HepG2 (cell line): ENCODE measurements around the gene NR2F1. TPM values are rescaled to one million over a fixed set of nuclear protein-coding genes. Genes with fewer than 3 reads are reported as not detected.

ENCODE experiments used
- AGO1 ChIP-seq: fragments of 200-400 bp; formaldehyde crosslinking; IDR thresholded peaks from 2 replicates; pipeline ENCODE4 v1.6.1; 2017; ENCODE audit warnings: mild to moderate bottlenecking, low read depth, low read length, moderate library complexity; ENCODE audit not compliant: poor library complexity, severe bottlenecking
- HOXA9 ChIP-seq: sonication (generic); formaldehyde crosslinking; IDR thresholded peaks from 2 replicates; pipeline ENCODE4 v1.8.1; 2022; ENCODE audit warnings: missing genetic modification reagents, mild to moderate bottlenecking, moderate library complexity, borderline replicate concordance
- KDM5B ChIP-seq: sonication (generic); formaldehyde crosslinking; IDR thresholded peaks from 2 replicates; pipeline ENCODE4 v1.4.0; 2020; ENCODE audit warnings: missing genetic modification reagents, mild to moderate bottlenecking, borderline replicate concordance
- MAF1 ChIP-seq: sonication (generic); formaldehyde crosslinking; IDR thresholded peaks from 2 replicates; pipeline ENCODE4 v1.5.0; 2020; ENCODE audit warnings: missing genetic modification reagents, borderline replicate concordance
- NFATC3 ChIP-seq: sonication (generic); formaldehyde crosslinking; IDR thresholded peaks from 2 replicates; pipeline ENCODE4 v1.5.1; 2020; ENCODE audit warnings: mild to moderate bottlenecking, missing genetic modification reagents
- NFIC ChIP-seq: IDR thresholded peaks from 2 replicates; pipeline ENCODE4 v1.6.1; 2012; ENCODE audit warnings: mild to moderate bottlenecking, low read length, inconsistent platforms
- NKX3-1 ChIP-seq: sonication (generic); formaldehyde crosslinking; IDR thresholded peaks from 2 replicates; pipeline ENCODE4 v1.5.0; 2020; ENCODE audit warnings: missing genetic modification reagents
- NR2F2 ChIP-seq: IDR thresholded peaks from 2 replicates; pipeline ENCODE4 v1.6.1; 2012; ENCODE audit warnings: low read depth, inconsistent platforms, borderline replicate concordance
- PLRG1 ChIP-seq: fragments of 450-650 bp; conservative IDR thresholded peaks from 2 replicates; pipeline ENCODE4 v1.6.1; 2016
- RORA ChIP-seq: sonication (generic); formaldehyde crosslinking; IDR thresholded peaks from 2 replicates; pipeline ENCODE4 v1.5.0; 2020; ENCODE audit warnings: mild to moderate bottlenecking, missing genetic modification reagents, moderate library complexity
- SOX13 ChIP-seq, 3 experiments: fragments of 450-650 bp in 1 of 3; sonication (generic) in 1 of 3; formaldehyde crosslinking in 1 of 3; IDR thresholded peaks in 2 of 3; conservative IDR thresholded peaks in 1 of 3; 2 replicates each; pipeline versions ENCODE4 v1.5.0 to v1.6.1; 2016 to 2020; ENCODE audit warnings: antibody characterized with exemption in 1 of 3, mild to moderate bottlenecking in 1 of 3, missing compliant biosample characterization in 1 of 3, missing genetic modification reagents in 1 of 3, moderate library complexity in 1 of 3
- SRSF9 ChIP-seq: fragments of 200-400 bp; formaldehyde crosslinking; IDR thresholded peaks from 2 replicates; pipeline ENCODE4 v1.6.1; 2018; ENCODE audit warnings: borderline replicate concordance, mild to moderate bottlenecking, low read depth, low read length; ENCODE audit not compliant: insufficient read depth, poor library complexity, severe bottlenecking
- TSC22D2 ChIP-seq: sonication (generic); formaldehyde crosslinking; IDR thresholded peaks from 2 replicates; pipeline ENCODE4 v1.5.1; 2020; ENCODE audit warnings: missing genetic modification reagents, mild to moderate bottlenecking, borderline replicate concordance
- ZBTB20 ChIP-seq: sonication (generic); formaldehyde crosslinking; IDR thresholded peaks from 2 replicates; pipeline ENCODE4 v1.8.1; 2023; ENCODE audit warnings: missing genetic modification reagents, low read depth, mild to moderate bottlenecking, borderline replicate concordance
- ZFP36L1 ChIP-seq: sonication (generic); formaldehyde crosslinking; IDR thresholded peaks from 2 replicates; pipeline ENCODE4 v1.8.0; 2022; ENCODE audit warnings: mild to moderate bottlenecking, missing genetic modification reagents, moderate library complexity
- ZFP90 ChIP-seq: sonication (generic); formaldehyde crosslinking; IDR thresholded peaks from 2 replicates; pipeline ENCODE4 v1.8.0; 2022; ENCODE audit warnings: missing genetic modification reagents, mild to moderate bottlenecking, inconsistent platforms, borderline replicate concordance
- ZNF180 ChIP-seq: sonication (generic); formaldehyde crosslinking; IDR thresholded peaks from 2 replicates; pipeline ENCODE4 v1.4.0; 2020; ENCODE audit warnings: low read depth, missing genetic modification reagents, borderline replicate concordance
- ZNF317 ChIP-seq: sonication (generic); formaldehyde crosslinking; IDR thresholded peaks from 2 replicates; pipeline ENCODE4 v1.5.0; 2020; ENCODE audit warnings: mild to moderate bottlenecking, missing genetic modification reagents
- ZNF496 ChIP-seq: sonication (generic); formaldehyde crosslinking; IDR thresholded peaks from 2 replicates; pipeline ENCODE4 v1.8.1; 2023; ENCODE audit warnings: mild to moderate bottlenecking, moderate library complexity, missing genetic modification reagents; ENCODE audit not compliant: insufficient replicate concordance
- ZNF556 ChIP-seq: sonication (generic); formaldehyde crosslinking; IDR thresholded peaks from 2 replicates; pipeline ENCODE4 v1.4.0; 2020; ENCODE audit warnings: mild to moderate bottlenecking, missing genetic modification reagents, borderline replicate concordance
- ZNF589 ChIP-seq: sonication (generic); formaldehyde crosslinking; conservative IDR thresholded peaks from 2 replicates; pipeline ENCODE4 v1.8.0; 2022; ENCODE audit warnings: mild to moderate bottlenecking, moderate library complexity, missing genetic modification reagents
- ZNF607 ChIP-seq: sonication (generic); formaldehyde crosslinking; IDR thresholded peaks from 2 replicates; pipeline ENCODE4 v1.5.1; 2020; ENCODE audit warnings: missing genetic modification reagents, mild to moderate bottlenecking, borderline replicate concordance
- ZNF644 ChIP-seq: IDR thresholded peaks from 2 replicates; pipeline ENCODE4 v1.6.1; 2016; ENCODE audit warnings: low read depth
- ZSCAN22 ChIP-seq: sonication (generic); formaldehyde crosslinking; IDR thresholded peaks from 2 replicates; pipeline ENCODE4 v1.4.0; 2020; ENCODE audit warnings: mild to moderate bottlenecking, missing genetic modification reagents
- polyA plus RNA-seq, 8 experiments: library from polyadenylated mRNA; depleted of rRNA in 3 of 8; stranded (reverse) in 7 of 8; unstranded in 1 of 8; fragments of >200 nt; fragmentation: Illumina TruSeq in 4 of 8; extraction: Trizol in 4 of 8; gene quantifications; 2 replicates each; pipeline versions ENCODE4 v1.2.1 to v1.2.3, GENCODE V29; 2011 to 2016; ENCODE audit warnings: low read depth in 4 of 8, missing spikeins in 1 of 8, mixed read lengths in 1 of 8; ENCODE audit not compliant: insufficient read depth in 1 of 8
- total RNA-seq, 5 experiments: library from RNA; depleted of rRNA; stranded (reverse); fragments of >200 nt; fragmentation: Illumina TruSeq; extraction: Trizol; gene quantifications; 2 replicates each; pipeline ENCODE4 v1.2.3, GENCODE V29; 2016; ENCODE audit warnings: low read depth in 1 of 5
- TF ChIP-seq, protein P1 (sequence below): sonication (generic); formaldehyde crosslinking; IDR thresholded peaks from 2 replicates; pipeline ENCODE4 v1.4.0; 2020; ENCODE audit warnings: low read depth, mild to moderate bottlenecking, missing genetic modification reagents
- TF ChIP-seq, protein P2 (sequence below): sonication (generic); formaldehyde crosslinking; conservative IDR thresholded peaks from 2 replicates; pipeline ENCODE4 v1.4.0; 2020; ENCODE audit warnings: missing genetic modification reagents

NR2F1 gene
- total and polyA plus RNA-seq, 2 of the 13 experiments (the other 11 are each of a cell fraction or from before 2014, with no cell fraction given): 17.1 to 59.7 TPM

DNA sequence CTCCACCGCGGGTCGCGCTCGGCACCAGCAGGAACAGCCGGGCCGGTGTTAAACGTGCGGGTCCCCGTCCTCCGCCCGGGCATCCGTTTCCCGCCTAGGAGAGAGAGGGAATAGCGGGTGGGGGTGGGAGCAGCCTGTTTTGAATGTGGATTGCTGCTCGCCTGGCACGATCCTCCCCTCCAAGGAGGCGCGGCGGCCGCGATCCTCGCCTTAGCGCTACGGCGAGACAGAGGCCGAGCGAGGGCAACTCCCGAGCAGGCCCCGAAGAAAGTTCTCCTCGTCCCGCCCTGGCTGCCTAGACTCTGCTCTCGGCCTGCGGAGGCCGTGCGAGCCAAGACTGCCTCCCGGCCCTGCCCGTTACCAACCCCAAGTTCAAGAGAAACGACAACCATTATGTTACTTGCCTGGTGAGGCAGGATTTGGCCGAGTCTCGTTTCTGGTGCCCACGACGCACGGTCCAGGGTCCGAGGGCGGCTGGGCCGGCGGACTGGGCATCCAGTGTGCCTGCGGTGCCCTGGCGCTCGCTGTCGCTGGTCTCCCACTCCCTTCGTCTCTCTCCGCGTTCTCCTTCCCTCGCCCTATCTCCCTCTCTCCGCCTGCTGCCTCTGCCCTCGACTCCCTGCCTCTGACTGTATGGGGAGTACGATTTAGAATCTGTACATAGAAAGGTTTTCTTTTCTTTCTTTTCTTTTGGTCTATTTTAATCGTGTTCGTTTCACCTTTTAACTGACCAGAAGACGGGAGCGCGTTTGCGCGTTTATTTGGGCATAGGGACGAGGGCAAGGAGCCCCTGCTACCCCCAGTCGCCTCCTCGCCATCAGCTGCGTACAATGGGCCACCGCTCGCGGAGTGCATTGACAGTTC lies 2.7 kb upstream of the NR2F1 start (continued):
- TF ChIP-seq SOX13 (IDR thresholded peaks at IDR 0.05) (no peak), SOX13 (CRISPR knock-in tag; conservative IDR thresholded peaks at IDR 0.05 in 1 of 2, IDR thresholded peaks at IDR 0.05 in 1 of 2) (no peak), NKX3-1 (CRISPR knock-in tag) (0 out of 2 replicates have a peak, but pooled peaks have one; percentile 53), MAF1 (no peak), NR2F2 (no peak), HOXA9 (CRISPR knock-in tag) (no peak), ZSCAN22 (no peak), NFATC3 (no peak), ZNF317 (CRISPR knock-in tag) (no peak), NFIC (no peak), PLRG1 (no peak), ZNF180 (CRISPR knock-in tag) (no peak), ZNF556 (CRISPR knock-in tag) (no peak), ZBTB20 (CRISPR knock-in tag) (no peak), TSC22D2 (CRISPR knock-in tag) (no peak), SRSF9 (no peak), ZFP36L1 (CRISPR knock-in tag) (0 out of 2 replicates have a peak, but pooled peaks have one; percentile 29), KDM5B (peak; percentile 84; the same call in 1 of the 2 replicates), ZNF607 (CRISPR knock-in tag) (no peak; the same call in 1 of the 2 replicates), RORA (CRISPR knock-in tag) (no peak), ZNF644 (no peak), ZNF589 (CRISPR knock-in tag) (no peak), AGO1 (no peak), ZNF496 (CRISPR knock-in tag) (no peak), ZFP90 (CRISPR knock-in tag) (0 out of 2 replicates have a peak, but pooled peaks have one; percentile 29)
- TF ChIP-seq, protein P1, sequence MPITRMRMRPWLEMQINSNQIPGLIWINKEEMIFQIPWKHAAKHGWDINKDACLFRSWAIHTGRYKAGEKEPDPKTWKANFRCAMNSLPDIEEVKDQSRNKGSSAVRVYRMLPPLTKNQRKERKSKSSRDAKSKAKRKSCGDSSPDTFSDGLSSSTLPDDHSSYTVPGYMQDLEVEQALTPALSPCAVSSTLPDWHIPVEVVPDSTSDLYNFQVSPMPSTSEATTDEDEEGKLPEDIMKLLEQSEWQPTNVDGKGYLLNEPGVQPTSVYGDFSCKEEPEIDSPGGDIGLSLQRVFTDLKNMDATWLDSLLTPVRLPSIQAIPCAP (CRISPR knock-in tag): 0 out of 2 replicates have a peak, but pooled peaks have one; percentile 66
- TF ChIP-seq, protein P2, sequence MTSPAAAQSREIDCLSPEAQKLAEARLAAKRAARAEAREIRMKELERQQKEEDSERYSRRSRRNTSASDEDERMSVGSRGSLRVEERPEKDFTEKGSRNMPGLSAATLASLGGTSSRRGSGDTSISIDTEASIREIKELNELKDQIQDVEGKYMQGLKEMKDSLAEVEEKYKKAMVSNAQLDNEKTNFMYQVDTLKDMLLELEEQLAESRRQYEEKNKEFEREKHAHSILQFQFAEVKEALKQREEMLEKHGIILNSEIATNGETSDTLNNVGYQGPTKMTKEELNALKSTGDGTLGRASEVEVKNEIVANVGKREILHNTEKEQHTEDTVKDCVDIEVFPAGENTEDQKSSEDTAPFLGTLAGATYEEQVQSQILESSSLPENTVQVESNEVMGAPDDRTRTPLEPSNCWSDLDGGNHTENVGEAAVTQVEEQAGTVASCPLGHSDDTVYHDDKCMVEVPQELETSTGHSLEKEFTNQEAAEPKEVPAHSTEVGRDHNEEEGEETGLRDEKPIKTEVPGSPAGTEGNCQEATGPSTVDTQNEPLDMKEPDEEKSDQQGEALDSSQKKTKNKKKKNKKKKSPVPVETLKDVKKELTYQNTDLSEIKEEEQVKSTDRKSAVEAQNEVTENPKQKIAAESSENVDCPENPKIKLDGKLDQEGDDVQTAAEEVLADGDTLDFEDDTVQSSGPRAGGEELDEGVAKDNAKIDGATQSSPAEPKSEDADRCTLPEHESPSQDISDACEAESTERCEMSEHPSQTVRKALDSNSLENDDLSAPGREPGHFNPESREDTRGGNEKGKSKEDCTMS: no peak
